Gastroesophageal sphincter (tissue), 4 donors: ENCODE results near the gene CD177. TPM values are rescaled to one million over a fixed set of nuclear protein-coding genes. Genes with fewer than 3 reads are reported as not detected.
"Not testable (repeated sequence)": the region's sequence is repeated elsewhere in the genome, so short reads cannot be mapped to it uniquely, and the experiment has no call there.

ENCODE experiments used
- ATAC-seq: fragments of 150-250 bp; one replicate; pipeline ENCODE4 v1.9.1; 2016; ENCODE audit warnings: mild to moderate bottlenecking, moderate library complexity
- H3K27ac ChIP-seq, 4 donors: fragments of 200-600 bp; sonication (generic) in 3 of 4; 1 replicate in 3 of 4; 2 replicates in 1 of 4; pipeline ENCODE4 v1.5.1; 2016 to 2019
- H3K27me3 ChIP-seq: fragments of 200-600 bp; sonication (generic); one replicate; pipeline ENCODE4 v1.5.1; 2019
- H3K36me3 ChIP-seq, 2 donors: fragments of 200-600 bp; sonication (generic); one replicate each; pipeline ENCODE4 v1.5.1; 2019; ENCODE audit warnings: control low read depth in 1 of 2
- H3K4me1 ChIP-seq, 3 donors: fragments of 200-600 bp; sonication (generic); 1 replicate in 2 of 3; 2 replicates in 1 of 3; pipeline ENCODE4 v1.5.1; 2016 to 2019; ENCODE audit warnings: control low read depth in 2 of 3
- H3K4me3 ChIP-seq, 2 donors: fragments of 200-600 bp; sonication (generic); one replicate each; pipeline ENCODE4 v1.5.1; 2019; ENCODE audit warnings: mild to moderate bottlenecking in 1 of 2, moderate library complexity in 1 of 2
- H3K9me3 ChIP-seq, 3 donors: fragments of 200-600 bp; sonication (generic); one replicate each; pipeline ENCODE4 v1.5.1; 2017 to 2019; ENCODE audit warnings: control low read depth in 2 of 3
- CTCF ChIP-seq, 4 experiments: fragments of 200-600 bp in 2 of 4; fragments of 450-650 bp in 2 of 4; sonication (generic) in 1 of 4; IDR thresholded peaks; one replicate each; pipeline ENCODE4 v1.5.1; 2017 to 2019; ENCODE audit warnings: antibody characterized with exemption in 4 of 4, mild to moderate bottlenecking in 2 of 4, moderate library complexity in 2 of 4
- EP300 ChIP-seq: sonication (generic); formaldehyde crosslinking; IDR thresholded peaks from one replicate; pipeline ENCODE4 v1.6.1; 2017; ENCODE audit warnings: antibody characterized with exemption, mild to moderate bottlenecking
- POLR2A ChIP-seq, 2 donors: fragments of 450-650 bp; IDR thresholded peaks; one replicate each; pipeline ENCODE4 v1.6.1; 2017; ENCODE audit warnings: antibody characterized with exemption in 2 of 2, mild to moderate bottlenecking in 2 of 2, moderate library complexity in 1 of 2
- POLR2AphosphoS5 ChIP-seq: sonication (generic); formaldehyde crosslinking; IDR thresholded peaks from one replicate; pipeline ENCODE4 v1.6.1; 2017; ENCODE audit warnings: antibody characterized with exemption
- WGBS, 2 donors: methylation state at CpG; one replicate each; pipeline ENCODE4 v1.1.5; 2018; ENCODE audit warnings: low coverage in 1 of 2; 5-methylcytosine and 5-hydroxymethylcytosine counted together
- total RNA-seq, 4 donors: library from RNA; depleted of rRNA; stranded (reverse); fragments of >200 nt; gene quantifications; one replicate each; pipeline ENCODE4 v1.1.0, GENCODE V29; 2016

The CD177 gene
- total RNA-seq, 4 donors from 2014 or later, result 0.15 to 1.8 (median 0.69) TPM

DNA sequence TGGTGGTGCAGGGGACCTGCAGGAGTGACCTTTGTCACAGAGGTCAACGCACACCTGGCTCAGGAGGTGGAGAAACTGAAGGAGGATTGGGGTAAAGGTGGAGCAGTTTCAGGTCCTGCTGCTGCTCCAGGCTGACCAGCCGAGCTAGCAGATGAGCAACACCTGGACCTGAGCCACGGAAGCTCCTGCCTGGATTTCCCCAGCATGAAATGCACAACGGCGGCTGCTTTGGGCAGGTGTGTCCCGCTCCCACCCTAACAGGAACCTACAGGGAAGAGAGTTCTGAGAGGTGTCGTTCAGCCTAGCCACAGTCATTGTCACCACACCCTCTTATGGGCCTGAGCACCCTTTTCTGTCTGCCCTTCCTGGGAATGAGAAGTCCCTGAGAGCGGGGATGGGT, 15.7 kb upstream of the CD177 start:
- TF ChIP-seq POLR2A (IDR thresholded peaks at IDR 0.05), result no peak
- no peak for TF ChIP-seq EP300
- TF ChIP-seq POLR2AphosphoS5, result no peak
- no peak for TF ChIP-seq CTCF (IDR thresholded peaks at IDR 0.05)
- Histone ChIP-seq H3K9me3 (no peaks in the 10 kb centered on the region), H3K4me3 (no peak overlapping the region), H3K4me1 (no peaks in the 10 kb centered on the region), H3K36me3 (no peaks in the 10 kb centered on the region), H3K27ac (no peak overlapping the region), H3K27me3 (peaks cover 25% of the 10 kb centered on the region)
- WGBS, 2 donors, result 87 to 90% methylated on average over 3 of the region's 8 CpGs
- no peak for ATAC-seq

DNA sequence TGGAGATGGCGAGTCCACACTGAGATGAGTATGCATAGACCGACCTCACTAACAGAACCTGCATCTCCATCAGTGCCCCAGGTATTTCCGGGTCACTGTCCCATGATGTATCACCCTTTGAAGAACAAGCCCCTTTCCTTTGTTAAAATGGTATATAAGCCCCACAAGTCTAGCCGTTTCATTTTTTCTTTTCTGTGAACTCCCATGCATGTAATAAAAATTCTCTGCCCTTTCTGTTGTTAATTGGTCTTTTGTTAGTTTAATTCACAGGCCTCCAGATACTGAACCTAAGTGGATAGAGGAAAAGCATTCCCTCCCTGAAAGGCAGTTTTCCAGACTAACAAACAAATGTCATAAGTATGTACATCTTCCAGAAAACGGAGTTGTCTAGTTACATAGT, 15.0 kb upstream of the CD177 start:
- H3K36me3 ChIP-seq, result no peaks in the 10 kb centered on the region
- H3K27ac ChIP-seq, result no peak overlapping the region
- peaks cover 25% of the 10 kb centered on the region for H3K27me3 ChIP-seq
- H3K9me3 ChIP-seq, result no peaks in the 10 kb centered on the region
- WGBS, 2 donors, result 58 to 66% methylated on average over 3 to 5 of the region's 5 CpGs
- no peaks in the 10 kb centered on the region for H3K4me1 ChIP-seq
- no peak overlapping the region for H3K4me3 ChIP-seq
- TF ChIP-seq EP300 (no peak), POLR2AphosphoS5 (no peak), POLR2A (IDR thresholded peaks at IDR 0.05) (no peak), CTCF (IDR thresholded peaks at IDR 0.05) (no peak)
- ATAC-seq, result no peak

- H3K27me3 ChIP-seq, result peaks cover 32% of the 10 kb centered on the region
- not testable (repeated sequence) for H3K9me3 ChIP-seq, H3K4me3 ChIP-seq, H3K36me3 ChIP-seq, ATAC-seq, H3K4me1 ChIP-seq, H3K27ac ChIP-seq
- WGBS, 2 donors, result 0 to 33% methylated on average over 1 to 4 of the region's 6 CpGs
Observed at GRCh38 chr19:43339243-43339930, 14.1 kb upstream of the CD177 start.

GRCh38 chr19:43340101-43340500, 13.4 kb upstream of the CD177 start:
- not testable (repeated sequence) for H3K9me3 ChIP-seq, H3K4me1 ChIP-seq, ATAC-seq, H3K27ac ChIP-seq, H3K4me3 ChIP-seq, H3K36me3 ChIP-seq
- peaks cover 33% of the 10 kb centered on the region for H3K27me3 ChIP-seq
- WGBS, 2 donors, result 50 to 52% methylated on average over 2 of the region's 2 CpGs

- H3K27me3 ChIP-seq, result peaks cover 33% of the 10 kb centered on the region
- H3K9me3 ChIP-seq, H3K4me3 ChIP-seq, H3K4me1 ChIP-seq, H3K36me3 ChIP-seq, ATAC-seq, H3K27ac ChIP-seq: not testable (repeated sequence)
- WGBS, 2 donors, result 83 to 93% methylated on average over 3 of the region's 3 CpGs
Observed at GRCh38 chr19:43341098-43341497, 12.4 kb upstream of the CD177 start.

DNA sequence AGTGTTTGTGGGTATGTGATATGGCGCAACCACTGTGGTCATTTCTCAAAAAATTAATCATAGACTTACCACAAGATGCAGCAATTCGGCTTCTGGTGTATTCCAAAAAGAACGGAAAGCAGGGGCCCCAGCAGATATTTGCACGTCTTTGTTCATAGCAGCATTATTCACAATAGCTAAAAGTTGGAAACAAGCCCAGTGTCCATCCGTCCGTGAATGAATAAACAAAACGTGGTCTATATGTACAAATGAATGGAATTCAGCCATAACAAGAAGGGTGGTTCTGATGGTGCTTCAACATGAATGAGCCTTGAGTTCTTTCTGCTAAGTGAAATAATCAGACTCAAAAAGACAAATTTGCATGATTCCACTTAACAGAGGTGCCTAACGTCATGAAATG, 11.4 kb upstream of the CD177 start:
- H3K27me3 ChIP-seq, result peaks cover 33% of the 10 kb centered on the region
- H3K27ac ChIP-seq, H3K9me3 ChIP-seq, H3K4me1 ChIP-seq, H3K4me3 ChIP-seq, H3K36me3 ChIP-seq, ATAC-seq: not testable (repeated sequence)
- 14 to 15% methylated on average over 5 to 8 of the region's 8 CpGs for WGBS, 2 donors

DNA sequence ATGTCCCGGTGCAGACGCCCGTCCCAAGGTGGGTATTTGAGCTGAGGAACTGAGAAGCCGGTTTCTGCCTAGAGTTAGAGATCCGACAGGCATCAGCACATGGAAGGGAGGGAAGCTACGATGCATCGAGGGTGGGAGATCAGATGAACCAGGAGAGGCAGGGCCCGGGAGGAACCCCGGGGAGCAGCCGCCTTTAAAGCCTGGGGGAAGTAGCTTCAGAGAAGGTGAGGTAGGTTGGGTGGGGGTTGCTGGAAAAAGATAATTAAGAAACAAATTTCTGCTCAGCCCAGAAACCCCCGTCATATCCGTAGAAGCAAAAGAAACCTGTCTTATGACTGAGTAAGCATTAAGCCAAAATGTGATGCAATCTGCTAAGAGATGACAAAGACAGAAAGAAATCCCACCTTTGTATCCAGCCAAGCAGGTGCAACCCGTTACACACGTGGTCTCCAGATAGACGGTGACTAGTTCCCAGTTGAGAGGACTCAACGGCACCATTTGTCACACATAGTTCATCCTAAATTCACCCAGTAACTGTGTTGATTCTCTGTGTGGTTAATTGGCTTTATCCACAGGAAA, 9.1 kb upstream of the CD177 start:
- H3K9me3 ChIP-seq, result not testable (repeated sequence)
- 54 to 61% methylated on average over 7 to 12 of the region's 16 CpGs for WGBS, 2 donors

DNA sequence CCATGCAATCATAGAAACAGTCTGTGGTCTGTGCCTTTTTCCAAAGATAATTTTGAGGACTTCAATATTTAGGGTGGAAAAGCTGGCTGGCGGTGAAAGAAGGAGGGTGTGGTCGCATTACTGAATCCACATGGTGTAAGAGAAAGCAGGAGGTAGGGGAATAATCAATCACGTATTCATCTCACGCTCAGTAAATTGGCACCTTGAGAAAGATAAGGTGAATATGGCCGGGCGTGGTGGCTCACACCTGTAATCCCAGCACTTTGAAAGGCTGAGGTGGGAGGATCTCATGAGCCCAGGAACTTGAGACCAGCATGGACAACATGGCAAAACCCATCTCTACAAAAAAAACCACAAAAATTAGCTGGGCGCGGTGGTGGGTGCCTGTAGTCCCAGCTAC, 3.7 kb upstream of the CD177 start:
- WGBS, 2 donors, result 75 to 81% methylated on average over 4 to 8 of the region's 8 CpGs
- not testable (repeated sequence) for ATAC-seq, H3K4me1 ChIP-seq, H3K36me3 ChIP-seq, H3K27ac ChIP-seq, H3K9me3 ChIP-seq, H3K4me3 ChIP-seq
- peaks cover 44% of the 10 kb centered on the region for H3K27me3 ChIP-seq

More for the DNA sequence above, 9.1 kb upstream of the CD177 start:
- H3K36me3 ChIP-seq, H3K4me3 ChIP-seq, ATAC-seq, H3K4me1 ChIP-seq, H3K27ac ChIP-seq: not testable (repeated sequence)
- H3K27me3 ChIP-seq, result peaks cover 26% of the 10 kb centered on the region
